Right atrium auricular region (tissue), 2 donors: Measurements from ENCODE around the gene TNFRSF4. TPM values are rescaled to one million over a fixed set of nuclear protein-coding genes. Genes with fewer than 3 reads are reported as not detected.
A peak's percentile ranks its signal among the peaks of the same experiment; 100 is the strongest.

ENCODE experiments used
- DNase-seq: peaks from one replicate; pipeline ENCODE4 v3.0.0-alpha.2; 2019; ENCODE audit warnings: low spot score
- H3K27ac ChIP-seq, 2 donors: fragments of 200-600 bp; sonication (generic); 1 replicate in 1 of 2; 2 replicates in 1 of 2; pipeline ENCODE4 v1.5.1; 2016 to 2019
- H3K27me3 ChIP-seq, 2 donors: fragments of 200-600 bp; sonication (generic); one replicate each; pipeline versions ENCODE4 v1.5.1 to v1.6.0; 2017 to 2019
- H3K36me3 ChIP-seq: fragments of 200-600 bp; sonication (generic); one replicate; pipeline ENCODE4 v1.5.1; 2016
- H3K4me1 ChIP-seq, 2 donors: fragments of 200-600 bp; sonication (generic); one replicate each; pipeline versions ENCODE4 v1.5.1 to v1.6.0; 2017 to 2019
- H3K4me3 ChIP-seq, 2 donors: fragments of 200-600 bp; sonication (generic); 1 replicate in 1 of 2; 2 replicates in 1 of 2; pipeline ENCODE4 v1.5.1; 2017 to 2019; ENCODE audit warnings: mild to moderate bottlenecking in 1 of 2, moderate library complexity in 1 of 2
- H3K9me3 ChIP-seq, 2 donors: fragments of 200-600 bp; sonication (generic); one replicate each; pipeline ENCODE4 v1.5.1; 2019
- CTCF ChIP-seq, 2 donors: fragments of 200-600 bp; sonication (generic); IDR thresholded peaks; one replicate each; pipeline ENCODE4 v1.5.1; 2019; ENCODE audit warnings: antibody characterized with exemption in 2 of 2
- total RNA-seq, 2 donors: library from RNA; depleted of rRNA; stranded (reverse); fragments of >200 nt; gene quantifications; one replicate each; pipeline ENCODE4 v1.1.0, GENCODE V29; 2016

Gene TNFRSF4
- total RNA-seq, 2 donors from 2014 or later = 0.59 to 0.79 TPM

GRCh38 chr1:1236176-1236763 is 22.3 kb upstream of the TNFRSF4 start:
- no peak for TF ChIP-seq CTCF (IDR thresholded peaks at IDR 0.05)
- H3K27ac ChIP-seq = no peak overlapping the region
- peaks cover 0 to 7% of the 10 kb centered on the region in 2 donors for H3K27me3 ChIP-seq
- no peaks in the 10 kb centered on the region for H3K9me3 ChIP-seq
- no peaks in the 10 kb centered on the region for H3K36me3 ChIP-seq
- H3K4me1 ChIP-seq = peaks cover 0 to 18% of the 10 kb centered on the region in 2 donors
- no peak overlapping the region for H3K4me3 ChIP-seq
- DNase-seq = no peak

GRCh38 chr1:1235016-1235744 is 21.2 kb upstream of the TNFRSF4 start:
- no peak for TF ChIP-seq CTCF (IDR thresholded peaks at IDR 0.05)
- Histone ChIP-seq H3K4me1 (peaks cover 0 to 27% of the 10 kb centered on the region in 2 donors), H3K27ac (no peak overlapping the region)

GRCh38 chr1:1234180-1234808 is 20.3 kb upstream of the TNFRSF4 start:
- peaks cover 0 to 36% of the 10 kb centered on the region in 2 donors for H3K4me1 ChIP-seq
- H3K36me3 ChIP-seq = no peaks in the 10 kb centered on the region
- no peak for TF ChIP-seq CTCF (IDR thresholded peaks at IDR 0.05)
- H3K27ac ChIP-seq = no peak overlapping the region
- no peak overlapping the region for H3K4me3 ChIP-seq
- no peaks in the 10 kb centered on the region for H3K27me3 ChIP-seq
- no peaks in the 10 kb centered on the region for H3K9me3 ChIP-seq
- DNase-seq = no peak

More at GRCh38 chr1:1235016-1235744, 21.2 kb upstream of the TNFRSF4 start:
- H3K4me3 ChIP-seq = no peak overlapping the region
- no peak for DNase-seq
- H3K36me3 ChIP-seq = no peaks in the 10 kb centered on the region
- H3K9me3 ChIP-seq = no peaks in the 10 kb centered on the region
- H3K27me3 ChIP-seq = peaks cover 0 to 6% of the 10 kb centered on the region in 2 donors

- Histone ChIP-seq H3K27me3 (no peaks in the 10 kb centered on the region), H3K4me1 (peaks cover 0 to 43% of the 10 kb centered on the region in 2 donors), H3K9me3 (no peaks in the 10 kb centered on the region), H3K4me3 (no peak overlapping the region), H3K27ac (no peak overlapping the region), H3K36me3 (peaks cover 3% of the 10 kb centered on the region)
- no peak for DNase-seq
- no peak for TF ChIP-seq CTCF (IDR thresholded peaks at IDR 0.05)
Observed at GRCh38 chr1:1233567-1233892, 19.6 kb upstream of the TNFRSF4 start.

GRCh38 chr1:1232796-1233566 is 19.0 kb upstream of the TNFRSF4 start:
- Histone ChIP-seq H3K27me3 (no peaks in the 10 kb centered on the region), H3K9me3 (no peaks in the 10 kb centered on the region), H3K4me3 (peak overlapping the region; percentile 13 to 48), H3K36me3 (peaks cover 8% of the 10 kb centered on the region), H3K4me1 (peaks cover 0 to 45% of the 10 kb centered on the region in 2 donors), H3K27ac (no peak overlapping the region)
- no peak for DNase-seq
- TF ChIP-seq CTCF (IDR thresholded peaks at IDR 0.05) = no peak
